IMR-90 (cell line): ENCODE results near the gene RNGTT. TPM values are rescaled to one million over a fixed set of nuclear protein-coding genes. Genes with fewer than 3 reads are reported as not detected.

Experiments
- ATAC-seq: fragments of 200-7000 bp; cut with Tn5 transposase; 2 replicates; pipeline ENCODE4 v1.9.1; 2020; ENCODE audit warnings: low read depth, mild to moderate bottlenecking, moderate library complexity
- BruUV-seq: library from RNA; stranded (reverse); fragments of 400-500 nt; replicated peaks from 2 replicates; lab custom pipeline; 2021; lab: Mats Ljungman, UMichigan
- CTCF ChIA-PET: fragments of 300-600 bp; formaldehyde crosslinking; extraction: SDS; loops from one replicate; lab custom pipeline; 2021; ENCODE audit warnings: antibody characterized with exemption; lab: Yijun Ruan, JAX
- POLR2A ChIA-PET: fragments of 300-600 bp; sonication (Branson Sonifier 250); formaldehyde crosslinking; loops from one replicate; lab custom pipeline; 2022; ENCODE audit warnings: antibody characterized with exemption; ENCODE audit not compliant: unreplicated experiment; lab: Charles Lee
- DNase-seq: peaks from one replicate; pipeline ENCODE4 v3.0.0; 2013
- H2AFZ ChIP-seq: replicated peaks from 2 replicates; pipeline ENCODE3; 2013; ENCODE audit warnings: low read length, mild to moderate bottlenecking; ENCODE audit not compliant: poor library complexity
- H2AK5ac ChIP-seq: 2 replicates; pipeline ENCODE4 v1.6.1; 2013; ENCODE audit warnings: low read depth, low read length, inconsistent platforms
- H2AK9ac ChIP-seq: replicated peaks from 2 replicates; pipeline ENCODE3; 2013; ENCODE audit warnings: mild to moderate bottlenecking, low read depth, low read length, moderate library complexity; ENCODE audit not compliant: poor library complexity
- H2BK120ac ChIP-seq: 2 replicates; pipeline ENCODE4 v1.6.1; 2013; ENCODE audit warnings: low read depth, low read length, inconsistent platforms
- H2BK15ac ChIP-seq: 3 replicates; pipeline ENCODE4 v1.6.1; 2013; ENCODE audit warnings: low read depth, low read length, inconsistent platforms
- H2BK20ac ChIP-seq: 2 replicates; pipeline ENCODE4 v1.6.1; 2013; ENCODE audit warnings: low read depth, mild to moderate bottlenecking, inconsistent platforms, low read length, moderate library complexity
- H2BK5ac ChIP-seq: 2 replicates; pipeline ENCODE4 v1.6.1; 2013; ENCODE audit warnings: mild to moderate bottlenecking, low read depth, low read length, inconsistent platforms; ENCODE audit not compliant: poor library complexity, severe bottlenecking
- H3K14ac ChIP-seq: replicated peaks from 2 replicates; pipeline ENCODE4 v1.6.1; 2013; ENCODE audit warnings: low read depth, low read length, inconsistent platforms
- H3K18ac ChIP-seq: 2 replicates; pipeline ENCODE4 v1.6.1; 2013; ENCODE audit warnings: low read depth, low read length, control low read depth
- H3K23ac ChIP-seq: 2 replicates; pipeline ENCODE4 v1.6.1; 2013; ENCODE audit warnings: low read depth, low read length, inconsistent platforms
- H3K27ac ChIP-seq: 2 replicates; pipeline ENCODE4 v1.5.1; 2013; ENCODE audit warnings: mild to moderate bottlenecking, control low read depth, low read length; ENCODE audit not compliant: insufficient read depth
- H3K27me3 ChIP-seq: 2 replicates; pipeline ENCODE4 v1.6.1; 2013; ENCODE audit warnings: low read length; ENCODE audit not compliant: control insufficient read depth, insufficient read depth
- H3K36me3 ChIP-seq: 2 replicates; pipeline ENCODE4 v1.6.1; 2013; ENCODE audit warnings: low read length, mixed read lengths; ENCODE audit not compliant: control insufficient read depth, insufficient read depth
- H3K4ac ChIP-seq: 2 replicates; pipeline ENCODE4 v1.6.1; 2013; ENCODE audit warnings: low read depth, low read length, inconsistent platforms
- H3K4me1 ChIP-seq: 2 replicates; pipeline ENCODE4 v1.6.1; 2013; ENCODE audit warnings: low read length, mixed read lengths; ENCODE audit not compliant: control insufficient read depth, insufficient read depth
- H3K4me2 ChIP-seq: 2 replicates; pipeline ENCODE4 v1.6.1; 2013; ENCODE audit warnings: low read depth, mild to moderate bottlenecking, control low read depth, low read length, moderate library complexity
- H3K4me3 ChIP-seq: 2 replicates; pipeline ENCODE4 v1.5.1; 2013; ENCODE audit warnings: low read depth, mild to moderate bottlenecking, control low read depth, low read length, moderate library complexity; ENCODE audit not compliant: insufficient read depth
- H3K56ac ChIP-seq: 2 replicates; pipeline ENCODE4 v1.6.1; 2013; ENCODE audit warnings: low read length, inconsistent platforms; ENCODE audit not compliant: insufficient read depth; ENCODE audit errors: extremely low read depth
- H3K79me1 ChIP-seq, 2 experiments: 2 replicates each; pipeline ENCODE4 v1.6.1; 2013; ENCODE audit warnings: low read length in 2 of 2, inconsistent platforms in 1 of 2, low read depth in 1 of 2
- H3K9ac ChIP-seq: 2 replicates; pipeline ENCODE4 v1.6.1; 2013; ENCODE audit warnings: low read depth, low read length, control low read depth
- H3K9me1 ChIP-seq: 2 replicates; pipeline ENCODE4 v1.6.1; 2013; ENCODE audit warnings: low read length, inconsistent platforms; ENCODE audit not compliant: insufficient read depth
- H3K9me3 ChIP-seq: 2 replicates; pipeline ENCODE4 v1.6.1; 2013; ENCODE audit warnings: low read length; ENCODE audit not compliant: control insufficient read depth, insufficient read depth
- H4K20me1 ChIP-seq: 2 replicates; pipeline ENCODE4 v1.6.1; 2013; ENCODE audit warnings: low read length, inconsistent platforms; ENCODE audit not compliant: insufficient read depth
- H4K5ac ChIP-seq: 2 replicates; pipeline ENCODE4 v1.6.1; 2013; ENCODE audit warnings: mild to moderate bottlenecking, low read depth, low read length, control low read depth
- H4K8ac ChIP-seq, 2 experiments: 2 replicates each; pipeline ENCODE4 v1.6.1; 2013; ENCODE audit warnings: low read depth in 2 of 2, low read length in 2 of 2, control low read depth in 1 of 2, inconsistent platforms in 1 of 2
- H4K91ac ChIP-seq: 2 replicates; pipeline ENCODE4 v1.6.1; 2013; ENCODE audit warnings: low read depth, low read length, inconsistent platforms; ENCODE audit not compliant: insufficient read depth
- CHD1 ChIP-seq: IDR thresholded peaks from 2 replicates; pipeline ENCODE4 v1.6.1; 2012; ENCODE audit warnings: low read depth, low read length, improper control_type of control experiment
- CTCF ChIP-seq: conservative IDR thresholded peaks from 2 replicates; pipeline ENCODE4 v1.5.1; 2012; ENCODE audit warnings: mild to moderate bottlenecking, low read depth, low read length, improper control_type of control experiment
- MXI1 ChIP-seq: IDR thresholded peaks from 2 replicates; pipeline ENCODE4 v1.6.1; 2012; ENCODE audit warnings: low read depth, mild to moderate bottlenecking, low read length, moderate library complexity, borderline replicate concordance
- NFE2L2 ChIP-seq: fragments of 150-350 bp; IDR thresholded peaks from 2 replicates; pipeline ENCODE4 v1.6.1; 2016; ENCODE audit warnings: low read depth, mild to moderate bottlenecking, low read length
- RAD21 ChIP-seq: IDR thresholded peaks from 2 replicates; pipeline ENCODE4 v1.6.1; 2012; ENCODE audit warnings: low read length, improper control_type of control experiment
- RFX5 ChIP-seq: IDR thresholded peaks from 2 replicates; pipeline ENCODE4 v1.8.0; 2012; ENCODE audit warnings: low read depth, mild to moderate bottlenecking, low read length, moderate library complexity
- USF2 ChIP-seq: fragments of 150-350 bp; IDR thresholded peaks from 2 replicates; pipeline ENCODE4 v1.6.1; 2017; ENCODE audit warnings: mild to moderate bottlenecking, antibody characterized with exemption, low read length, low read depth
- WGBS, 2 experiments: methylation state at CpG; one replicate each; pipeline versions ENCODE4 v1.1.5 to v1.1.7; 2013; ENCODE audit warnings: missing lambda C conversion rate in 2 of 2; ENCODE audit not compliant: insufficient read length in 1 of 2; ENCODE audit errors: extremely low coverage in 2 of 2; 5-methylcytosine and 5-hydroxymethylcytosine counted together
- dilution Hi-C: fragments of 300-500 bp; cut with HindIII; formaldehyde crosslinking; loops from one replicate; pipeline ENCODE4 v1.14.3; 2018; ENCODE audit warnings: low sequenced_read_pairs; ENCODE audit not compliant: unreplicated experiment
- in situ Hi-C: fragments of 300-500 bp; cut with MboI; formaldehyde crosslinking; loops from 3 replicates; pipeline ENCODE4 v1.14.3; 2019; ENCODE audit warnings: low sequenced_read_pairs, inconsistent platforms, mixed read lengths
- intact Hi-C: fragments of 100-400 bp; cut with micrococcal nuclease; formaldehyde crosslinking; loops from 2 replicates; pipeline ENCODE4 v1.10.0; 2022
- polyA plus RNA-seq, 3 experiments: library from polyadenylated mRNA; depleted of rRNA; stranded (reverse); fragments of >200 nt; gene quantifications; 2 replicates each; pipeline ENCODE4 v1.2.3, GENCODE V29; 2012; ENCODE audit warnings: low replicate concordance in 1 of 3
- total RNA-seq: library from RNA; depleted of rRNA; stranded (reverse); fragments of >200 nt; gene quantifications from 2 replicates; pipeline ENCODE4 v1.2.3, GENCODE V29; 2012

Gene RNGTT
- total and polyA plus RNA-seq, 2 of the 4 experiments (the other 2 are of a cell fraction), result 5.4 to 21.7 TPM

- no peaks in the 10 kb centered on the region for H4K20me1 ChIP-seq
- in situ Hi-C loops, result no loop called here
- no peak for TF ChIP-seq CTCF
- TF ChIP-seq CHD1, result no peak
- TF ChIP-seq RFX5, result no peak
- no peak for TF ChIP-seq RAD21
- no peak for TF ChIP-seq USF2
- no peak for TF ChIP-seq MXI1
- TF ChIP-seq NFE2L2, result no peak
- no peaks in the 10 kb centered on the region for H3K4me1 ChIP-seq
- H2AFZ ChIP-seq, result no peak overlapping the region
- DNase-seq (no peak), ATAC-seq (no peak)
- intact Hi-C loops, result no loop called here
- no CpG with 5 or more reads among the region's 4 CpGs for WGBS, 2 experiments
- no peak overlapping the region for H2BK120ac ChIP-seq
- H3K27me3 ChIP-seq, result no peaks in the 10 kb centered on the region
- no peaks in the 10 kb centered on the region for H3K9me3 ChIP-seq
- no peaks in the 10 kb centered on the region for H3K79me1 ChIP-seq
- H4K5ac ChIP-seq, result no peak overlapping the region
- dilution Hi-C loops, result no loop called here
- no peak overlapping the region for H4K8ac ChIP-seq
- ChIA-PET POLR2A (no interaction called here), CTCF (no interaction called here)
- H3K36me3 ChIP-seq, result no peaks in the 10 kb centered on the region
- H3K27ac ChIP-seq, result no peak overlapping the region
- no peak overlapping the region for H3K56ac ChIP-seq
- no peak overlapping the region for H3K14ac ChIP-seq
- H3K18ac ChIP-seq, result no peak overlapping the region
- H3K9ac ChIP-seq, result no peak overlapping the region
- no peak overlapping the region for H3K4me3 ChIP-seq
- no peak overlapping the region for H3K4ac ChIP-seq
- no peak overlapping the region for H4K91ac ChIP-seq
- no TSS peak for BruUV-seq
- no peak overlapping the region for H2AK9ac ChIP-seq
- no peak overlapping the region for H3K4me2 ChIP-seq
- H2BK15ac ChIP-seq, result no peak overlapping the region
- H2AK5ac ChIP-seq, result no peak overlapping the region
- H3K9me1 ChIP-seq, result no peaks in the 10 kb centered on the region
- no peak overlapping the region for H2BK5ac ChIP-seq
- no peak overlapping the region for H3K23ac ChIP-seq
- no peak overlapping the region for H2BK20ac ChIP-seq
Measured at GRCh38 chr6:88596801-88597200, 366.6 kb downstream of the RNGTT start.
